ENCODE results near the gene ANTXR2.

Gene ANTXR2

DNA sequence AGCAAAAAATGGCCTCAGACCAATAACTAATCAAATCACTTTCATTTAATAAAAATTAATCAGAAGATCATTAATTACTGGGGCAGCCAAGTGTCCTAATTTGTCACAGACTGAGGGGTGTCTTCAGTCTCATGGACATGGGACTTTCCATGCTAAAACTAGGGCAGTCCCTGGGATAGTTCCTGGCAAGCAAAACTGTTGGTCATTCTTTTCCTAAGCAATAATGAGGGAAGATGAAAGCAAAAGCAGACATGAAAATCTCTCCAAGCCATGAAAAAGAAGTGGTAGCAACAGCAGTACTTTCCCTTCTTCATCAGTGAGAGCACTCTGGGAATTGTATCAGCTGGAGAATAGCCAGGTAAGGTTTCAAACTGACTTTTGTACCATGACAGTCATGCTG is 3.7 kb upstream of the ANTXR2 start:
- TF ChIP-seq, protein P1, sequence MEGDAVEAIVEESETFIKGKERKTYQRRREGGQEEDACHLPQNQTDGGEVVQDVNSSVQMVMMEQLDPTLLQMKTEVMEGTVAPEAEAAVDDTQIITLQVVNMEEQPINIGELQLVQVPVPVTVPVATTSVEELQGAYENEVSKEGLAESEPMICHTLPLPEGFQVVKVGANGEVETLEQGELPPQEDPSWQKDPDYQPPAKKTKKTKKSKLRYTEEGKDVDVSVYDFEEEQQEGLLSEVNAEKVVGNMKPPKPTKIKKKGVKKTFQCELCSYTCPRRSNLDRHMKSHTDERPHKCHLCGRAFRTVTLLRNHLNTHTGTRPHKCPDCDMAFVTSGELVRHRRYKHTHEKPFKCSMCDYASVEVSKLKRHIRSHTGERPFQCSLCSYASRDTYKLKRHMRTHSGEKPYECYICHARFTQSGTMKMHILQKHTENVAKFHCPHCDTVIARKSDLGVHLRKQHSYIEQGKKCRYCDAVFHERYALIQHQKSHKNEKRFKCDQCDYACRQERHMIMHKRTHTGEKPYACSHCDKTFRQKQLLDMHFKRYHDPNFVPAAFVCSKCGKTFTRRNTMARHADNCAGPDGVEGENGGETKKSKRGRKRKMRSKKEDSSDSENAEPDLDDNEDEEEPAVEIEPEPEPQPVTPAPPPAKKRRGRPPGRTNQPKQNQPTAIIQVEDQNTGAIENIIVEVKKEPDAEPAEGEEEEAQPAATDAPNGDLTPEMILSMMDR (IDR thresholded peaks at IDR 0.05; ENCODE audit: control insufficient read depth, extremely low read depth, insufficient read depth) = no peak
- DNase-seq (ENCODE audit: low read depth) = no peak

DNA sequence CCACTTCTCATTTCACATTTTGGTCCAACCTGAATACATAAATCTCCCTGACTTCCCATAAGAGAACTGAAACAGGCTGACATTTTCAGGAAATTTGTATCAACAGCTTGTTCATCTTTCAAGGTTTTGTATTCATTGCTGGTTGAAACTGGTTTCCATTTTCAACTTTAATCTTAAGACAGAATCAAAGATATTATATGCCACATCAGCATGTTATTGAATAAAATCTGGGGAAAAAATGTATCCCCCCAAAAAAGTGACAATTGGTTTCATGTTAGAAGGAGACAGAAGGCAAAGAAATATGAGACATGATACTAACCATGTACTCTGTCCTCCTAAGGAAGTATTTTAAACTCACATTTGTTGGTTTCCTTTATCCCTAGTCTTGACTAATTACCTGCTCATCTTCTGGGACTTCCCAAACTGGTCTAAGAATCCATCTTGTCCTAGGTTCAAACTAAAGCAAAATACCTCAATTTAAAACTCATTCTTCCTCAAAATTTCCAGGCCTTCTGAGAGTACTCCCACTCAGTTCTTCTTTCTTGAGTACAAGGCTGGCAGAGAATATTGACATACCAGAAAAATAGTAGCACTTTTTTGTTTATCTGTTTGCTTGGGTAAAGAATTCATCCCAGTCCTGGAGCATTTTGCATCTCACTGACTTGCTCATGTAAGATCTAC is 3.1 kb upstream of the ANTXR2 start:
- no peak for DNase-seq (ENCODE audit: low read depth)
- TF ChIP-seq, protein P1 (IDR thresholded peaks at IDR 0.05; ENCODE audit: control insufficient read depth, extremely low read depth, insufficient read depth) = no peak
- no peak overlapping the region for H3K4me3 ChIP-seq (ENCODE audit: low read depth, low read length)

More for the DNA sequence above, 3.7 kb upstream of the ANTXR2 start:
- no peak overlapping the region for H3K4me3 ChIP-seq (ENCODE audit: low read depth, low read length)

DNA sequence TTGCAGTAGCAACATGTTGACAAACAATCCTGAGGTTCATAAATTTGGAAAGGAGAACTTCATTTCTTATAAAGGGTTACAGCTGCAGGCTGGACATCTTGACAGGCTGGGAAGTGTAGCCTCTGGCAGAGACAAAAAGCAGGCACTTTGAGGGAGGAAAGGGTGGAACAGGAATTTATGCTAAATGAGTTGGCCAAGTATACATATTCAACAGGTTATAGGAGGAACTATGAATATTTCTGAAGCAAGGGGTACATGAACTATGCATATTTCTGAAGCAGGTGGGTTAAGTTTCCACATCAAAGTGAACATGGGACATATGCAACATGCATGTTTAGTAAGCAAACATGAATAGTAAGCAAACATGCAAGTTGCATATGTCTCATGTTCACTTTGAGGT is 1.6 kb upstream of the ANTXR2 start:
- no peak overlapping the region for H3K4me3 ChIP-seq (ENCODE audit: low read depth, low read length)
- TF ChIP-seq, protein P1 (IDR thresholded peaks at IDR 0.05; ENCODE audit: control insufficient read depth, extremely low read depth, insufficient read depth) = no peak

DNA sequence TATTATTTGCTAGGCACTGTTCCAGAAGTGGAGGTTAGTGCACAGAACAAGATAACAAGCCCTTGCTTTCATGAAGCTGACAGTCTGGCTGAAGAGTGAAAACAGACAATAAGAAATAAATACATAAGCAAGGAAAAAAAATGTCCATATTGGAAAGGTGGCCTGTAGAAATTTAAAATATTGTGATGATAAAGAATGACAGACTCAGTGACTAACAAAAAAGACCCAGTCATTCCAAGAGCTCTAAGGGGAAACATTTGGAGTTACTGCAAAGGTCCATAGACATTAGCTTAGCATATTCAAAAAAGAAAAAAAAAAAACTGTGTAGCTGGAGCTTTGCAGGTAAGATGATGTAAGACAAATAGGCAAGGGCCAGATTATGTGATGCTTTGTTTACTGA is 1.0 kb upstream of the ANTXR2 start:
- DNase-seq (ENCODE audit: low read depth) = no peak
- TF ChIP-seq, protein P1 (IDR thresholded peaks at IDR 0.05; ENCODE audit: control insufficient read depth, extremely low read depth, insufficient read depth) = no peak
- H3K4me3 ChIP-seq (ENCODE audit: low read depth, low read length) = no peak overlapping the region

More for the DNA sequence above, 1.6 kb upstream of the ANTXR2 start:
- DNase-seq (ENCODE audit: low read depth) = no peak

DNA sequence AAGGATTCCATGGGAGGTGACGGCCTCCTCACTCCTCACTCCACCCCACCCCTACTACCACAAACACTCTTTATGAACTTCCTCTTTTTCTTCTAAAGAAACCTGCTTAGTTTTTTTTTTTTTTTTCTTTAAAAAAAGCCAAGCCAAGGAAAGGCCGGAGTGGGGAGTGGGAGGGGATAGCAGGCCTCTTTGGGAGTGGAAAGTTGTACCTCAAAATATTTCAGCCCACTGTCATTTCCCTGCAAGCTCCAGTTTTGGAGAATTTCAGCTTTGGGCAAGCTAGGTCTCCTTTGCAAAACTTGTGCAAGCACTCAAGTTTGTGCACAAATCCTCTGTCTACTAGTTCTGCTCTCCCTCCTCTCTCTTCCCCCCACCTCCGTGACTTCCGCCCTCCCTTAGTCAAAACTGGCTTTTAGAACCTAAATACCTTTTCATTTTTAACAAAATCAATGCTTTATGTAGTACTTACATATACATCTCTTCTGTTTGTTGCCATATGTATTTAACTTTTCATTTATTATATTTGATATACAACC is 512 bp upstream of the ANTXR2 start:
- DNase-seq (ENCODE audit: low read depth) = no peak
- TF ChIP-seq, protein P1 (IDR thresholded peaks at IDR 0.05; ENCODE audit: control insufficient read depth, extremely low read depth, insufficient read depth) = no peak
- H3K4me3 ChIP-seq (ENCODE audit: low read depth, low read length) = peak overlapping the region; percentile 70

DNA sequence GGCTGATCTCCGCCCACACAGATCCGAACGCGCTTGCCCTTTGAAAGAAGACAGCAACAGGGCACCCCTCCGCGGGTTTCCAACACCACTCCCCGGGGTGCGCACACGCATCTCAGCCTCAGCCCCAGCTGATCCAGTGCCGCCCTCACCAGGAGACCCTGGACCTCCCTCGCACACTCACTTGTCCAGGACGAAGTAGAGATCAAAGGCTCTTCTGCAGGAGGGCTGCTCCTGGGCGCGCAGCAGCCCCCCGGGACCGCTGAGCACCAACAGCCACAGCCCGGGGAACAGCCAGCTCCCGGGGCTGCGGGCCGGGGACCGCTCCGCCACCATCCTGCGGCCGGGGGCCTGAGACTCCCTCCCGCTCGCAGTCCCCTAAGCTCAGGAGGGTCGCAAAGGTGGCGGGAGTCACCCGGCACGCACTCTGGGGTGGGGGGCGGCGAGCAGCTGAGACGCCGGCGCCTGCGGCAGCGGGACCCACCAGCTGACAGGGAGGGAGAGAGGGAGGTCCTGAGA is 743 bp downstream of the ANTXR2 start:
- DNase-seq (ENCODE audit: low read depth) = no peak
- TF ChIP-seq, protein P1 (IDR thresholded peaks at IDR 0.05; ENCODE audit: control insufficient read depth, extremely low read depth, insufficient read depth) = no peak
- peak overlapping the region; percentile 70 for H3K4me3 ChIP-seq (ENCODE audit: low read depth, low read length)
